Measurements from ENCODE around the gene CACNA1D.

Gene CACNA1D

GRCh38 chr3:53689681-53690080 is 195.3 kb downstream of the CACNA1D start:
- Histone ChIP-seq H2BK120ac (ENCODE audit: low read depth, low read length) (no peak overlapping the region), H4K91ac (ENCODE audit: low read depth, low read length, poor library complexity) (no peak overlapping the region), H3K23ac (ENCODE audit: low read depth, low read length, poor library complexity) (no peak overlapping the region), H3K4me1 (ENCODE audit: control insufficient read depth in 2 of 2, insufficient read depth in 1 of 2, low read depth in 1 of 2, low read length in 2 of 2) (peaks cover 0 to 1% of the 10 kb centered on the region in 2 donors), H3K9ac (ENCODE audit: low read depth, low read length, poor library complexity) (no peak overlapping the region), H3K9me3 (replicated peaks in 1 of 2; ENCODE audit: control insufficient read depth in 2 of 2, insufficient read depth in 1 of 2, low read depth in 1 of 2, low read length in 2 of 2) (no peaks in the 10 kb centered on the region), H3K79me1 (ENCODE audit: low read depth, low read length) (no peaks in the 10 kb centered on the region), H3K14ac (ENCODE audit: low read length) (no peak overlapping the region), H3K36me3 (replicated peaks in 1 of 2; ENCODE audit: control insufficient read depth in 2 of 2, insufficient read depth in 2 of 2, low read length in 2 of 2) (no peaks in the 10 kb centered on the region), H2BK12ac (ENCODE audit: low read length) (no peak overlapping the region), H3K4ac (ENCODE audit: low read length) (no peak overlapping the region), H2AFZ (ENCODE audit: low read length) (no peak overlapping the region), H2BK5ac (ENCODE audit: low read length) (no peak overlapping the region), H3K4me2 (ENCODE audit: insufficient read depth, low read length, poor library complexity, severe bottlenecking) (no peak overlapping the region), H3K27me3 (ENCODE audit: control insufficient read depth in 3 of 3, insufficient read depth in 3 of 3, low read depth in 1 of 3, low read length in 3 of 3) (no peaks in the 10 kb centered on the region), H2AK5ac (ENCODE audit: low read depth, low read length) (no peak overlapping the region), H3K27ac (replicated peaks; ENCODE audit: low read length) (no peak overlapping the region), H2BK15ac (ENCODE audit: low read length) (no peak overlapping the region), H4K8ac (ENCODE audit: low read depth, low read length) (no peak overlapping the region), H3K18ac (ENCODE audit: low read length) (no peak overlapping the region), H3K4me3 (ENCODE audit: low read length in 2 of 2) (no peak overlapping the region)
- no peak for DNase-seq (ENCODE audit: low spot score)
- WGBS, 2 donors (ENCODE audit: extremely low coverage in 2 of 2, insufficient read length in 2 of 2, insufficient replicate concordance in 1 of 2) = no CpG with 5 or more reads among the region's 2 CpGs

GRCh38 chr3:53690521-53690920 is 196.1 kb downstream of the CACNA1D start:
- no peak overlapping the region for H2BK5ac ChIP-seq (ENCODE audit: low read length)
- H3K14ac ChIP-seq (ENCODE audit: low read length) = no peak overlapping the region
- H2BK12ac ChIP-seq (ENCODE audit: low read length) = no peak overlapping the region
- H3K27me3 ChIP-seq (ENCODE audit: control insufficient read depth in 3 of 3, insufficient read depth in 3 of 3, low read depth in 1 of 3, low read length in 3 of 3) = no peaks in the 10 kb centered on the region
- H3K9me3 ChIP-seq (replicated peaks in 1 of 2; ENCODE audit: control insufficient read depth in 2 of 2, insufficient read depth in 1 of 2, low read depth in 1 of 2, low read length in 2 of 2) = no peaks in the 10 kb centered on the region
- H4K91ac ChIP-seq (ENCODE audit: low read depth, low read length, poor library complexity) = no peak overlapping the region
- no peak overlapping the region for H3K4me3 ChIP-seq (ENCODE audit: low read length in 2 of 2)
- no peak overlapping the region for H2AFZ ChIP-seq (ENCODE audit: low read length)
- no peak for DNase-seq (ENCODE audit: low spot score)
- H3K36me3 ChIP-seq (replicated peaks in 1 of 2; ENCODE audit: control insufficient read depth in 2 of 2, insufficient read depth in 2 of 2, low read length in 2 of 2) = no peaks in the 10 kb centered on the region
- H3K4me1 ChIP-seq (ENCODE audit: control insufficient read depth in 2 of 2, insufficient read depth in 1 of 2, low read depth in 1 of 2, low read length in 2 of 2) = peaks cover 0 to 1% of the 10 kb centered on the region in 2 donors
- peak overlapping the region; percentile 39 for H3K18ac ChIP-seq (ENCODE audit: low read length)
- no peak overlapping the region for H3K27ac ChIP-seq (replicated peaks; ENCODE audit: low read length)
- no peak overlapping the region for H4K8ac ChIP-seq (ENCODE audit: low read depth, low read length)
- no peak overlapping the region for H2BK120ac ChIP-seq (ENCODE audit: low read depth, low read length)
- no peak overlapping the region for H3K4me2 ChIP-seq (ENCODE audit: insufficient read depth, low read length, poor library complexity, severe bottlenecking)
- H3K9ac ChIP-seq (ENCODE audit: low read depth, low read length, poor library complexity) = no peak overlapping the region
- no peak overlapping the region for H2AK5ac ChIP-seq (ENCODE audit: low read depth, low read length)
- no peaks in the 10 kb centered on the region for H3K79me1 ChIP-seq (ENCODE audit: low read depth, low read length)
- H2BK15ac ChIP-seq (ENCODE audit: low read length) = no peak overlapping the region
- no peak overlapping the region for H3K23ac ChIP-seq (ENCODE audit: low read depth, low read length, poor library complexity)
- H3K4ac ChIP-seq (ENCODE audit: low read length) = no peak overlapping the region
- no CpG with 5 or more reads among the region's 7 CpGs for WGBS, 2 donors (ENCODE audit: extremely low coverage in 2 of 2, insufficient read length in 2 of 2, insufficient replicate concordance in 1 of 2)

- no CpG with 5 or more reads among the region's 2 CpGs for WGBS, 2 donors (ENCODE audit: extremely low coverage in 2 of 2, insufficient read length in 2 of 2, insufficient replicate concordance in 1 of 2)
- H2BK15ac ChIP-seq (ENCODE audit: low read length) = no peak overlapping the region
- no peak overlapping the region for H2AFZ ChIP-seq (ENCODE audit: low read length)
- no peaks in the 10 kb centered on the region for H3K36me3 ChIP-seq (replicated peaks in 1 of 2; ENCODE audit: control insufficient read depth in 2 of 2, insufficient read depth in 2 of 2, low read length in 2 of 2)
- DNase-seq (ENCODE audit: low spot score) = no peak
- no peak overlapping the region for H3K4me2 ChIP-seq (ENCODE audit: insufficient read depth, low read length, poor library complexity, severe bottlenecking)
- H3K27me3 ChIP-seq (ENCODE audit: control insufficient read depth in 3 of 3, insufficient read depth in 3 of 3, low read depth in 1 of 3, low read length in 3 of 3) = no peaks in the 10 kb centered on the region
- no peak overlapping the region for H3K9ac ChIP-seq (ENCODE audit: low read depth, low read length, poor library complexity)
- no peak overlapping the region for H2BK12ac ChIP-seq (ENCODE audit: low read length)
- no peak overlapping the region for H4K8ac ChIP-seq (ENCODE audit: low read depth, low read length)
- no peak overlapping the region for H2BK5ac ChIP-seq (ENCODE audit: low read length)
- no peak overlapping the region for H3K27ac ChIP-seq (replicated peaks; ENCODE audit: low read length)
- no peak overlapping the region for H3K4ac ChIP-seq (ENCODE audit: low read length)
- H3K18ac ChIP-seq (ENCODE audit: low read length) = no peak overlapping the region
- no peak overlapping the region for H4K91ac ChIP-seq (ENCODE audit: low read depth, low read length, poor library complexity)
- no peak overlapping the region for H2BK120ac ChIP-seq (ENCODE audit: low read depth, low read length)
- no peak overlapping the region for H2AK5ac ChIP-seq (ENCODE audit: low read depth, low read length)
- H3K4me3 ChIP-seq (ENCODE audit: low read length in 2 of 2) = no peak overlapping the region
- no peaks in the 10 kb centered on the region for H3K9me3 ChIP-seq (replicated peaks in 1 of 2; ENCODE audit: control insufficient read depth in 2 of 2, insufficient read depth in 1 of 2, low read depth in 1 of 2, low read length in 2 of 2)
- H3K14ac ChIP-seq (ENCODE audit: low read length) = no peak overlapping the region
- H3K79me1 ChIP-seq (ENCODE audit: low read depth, low read length) = no peaks in the 10 kb centered on the region
- H3K23ac ChIP-seq (ENCODE audit: low read depth, low read length, poor library complexity) = no peak overlapping the region
- peaks cover 0 to 1% of the 10 kb centered on the region in 2 donors for H3K4me1 ChIP-seq (ENCODE audit: control insufficient read depth in 2 of 2, insufficient read depth in 1 of 2, low read depth in 1 of 2, low read length in 2 of 2)
These were observed 196.9 kb downstream of the CACNA1D start for GRCh38 chr3:53691349-53691748.

- Histone ChIP-seq H3K9me3 (replicated peaks in 1 of 2; ENCODE audit: control insufficient read depth in 2 of 2, insufficient read depth in 1 of 2, low read depth in 1 of 2, low read length in 2 of 2) (no peaks in the 10 kb centered on the region), H3K18ac (ENCODE audit: low read length) (no peak overlapping the region), H3K4me2 (ENCODE audit: insufficient read depth, low read length, poor library complexity, severe bottlenecking) (no peak overlapping the region), H2BK120ac (ENCODE audit: low read depth, low read length) (no peak overlapping the region), H3K4me3 (ENCODE audit: low read length in 2 of 2) (no peak overlapping the region), H3K36me3 (replicated peaks in 1 of 2; ENCODE audit: control insufficient read depth in 2 of 2, insufficient read depth in 2 of 2, low read length in 2 of 2) (no peaks in the 10 kb centered on the region), H3K4me1 (ENCODE audit: control insufficient read depth in 2 of 2, insufficient read depth in 1 of 2, low read depth in 1 of 2, low read length in 2 of 2) (peaks cover 0 to 1% of the 10 kb centered on the region in 2 donors), H3K9ac (ENCODE audit: low read depth, low read length, poor library complexity) (no peak overlapping the region), H2BK15ac (ENCODE audit: low read length) (no peak overlapping the region), H4K8ac (ENCODE audit: low read depth, low read length) (no peak overlapping the region), H3K14ac (ENCODE audit: low read length) (no peak overlapping the region), H4K91ac (ENCODE audit: low read depth, low read length, poor library complexity) (no peak overlapping the region), H3K79me1 (ENCODE audit: low read depth, low read length) (no peaks in the 10 kb centered on the region), H2AK5ac (ENCODE audit: low read depth, low read length) (no peak overlapping the region), H3K27me3 (ENCODE audit: control insufficient read depth in 3 of 3, insufficient read depth in 3 of 3, low read depth in 1 of 3, low read length in 3 of 3) (no peaks in the 10 kb centered on the region), H2BK12ac (ENCODE audit: low read length) (no peak overlapping the region), H2AFZ (ENCODE audit: low read length) (no peak overlapping the region), H3K27ac (replicated peaks; ENCODE audit: low read length) (no peak overlapping the region), H3K4ac (ENCODE audit: low read length) (no peak overlapping the region), H2BK5ac (ENCODE audit: low read length) (no peak overlapping the region), H3K23ac (ENCODE audit: low read depth, low read length, poor library complexity) (no peak overlapping the region)
- WGBS, 2 donors (ENCODE audit: extremely low coverage in 2 of 2, insufficient read length in 2 of 2, insufficient replicate concordance in 1 of 2) = no CpG with 5 or more reads among the region's 3 CpGs
- DNase-seq (ENCODE audit: low spot score) = no peak
These were observed 197.5 kb downstream of the CACNA1D start for GRCh38 chr3:53691885-53692284.

All from neuronal stem cell (in vitro differentiated cells).